Colonic mucosa (tissue), 4 donors: ENCODE measurements around the gene FHIT. TPM values are rescaled to one million over a fixed set of nuclear protein-coding genes. Genes with fewer than 3 reads are reported as not detected.

Experiments used
- DNase-seq: peaks from one replicate; pipeline ENCODE4 v3.0.0-alpha.2; 2020
- H3K27ac ChIP-seq: fragments of 200-600 bp; one replicate; pipeline ENCODE4 v1.8.0; 2021
- H3K27me3 ChIP-seq: fragments of 200-600 bp; one replicate; pipeline ENCODE4 v1.8.0; 2021
- H3K36me3 ChIP-seq: fragments of 200-600 bp; one replicate; pipeline ENCODE4 v1.8.0; 2021
- H3K4me1 ChIP-seq: fragments of 200-600 bp; one replicate; pipeline ENCODE4 v1.8.0; 2021; ENCODE audit warnings: mild to moderate bottlenecking
- H3K4me3 ChIP-seq: fragments of 200-600 bp; one replicate; pipeline ENCODE4 v1.8.0; 2021
- H3K9ac ChIP-seq, 2 donors: one replicate each; pipeline ENCODE4 v1.7.0; 2013; ENCODE audit warnings: control low read depth in 2 of 2, low read depth in 2 of 2, low read length in 2 of 2
- H3K9me3 ChIP-seq: fragments of 200-600 bp; one replicate; pipeline ENCODE4 v1.8.0; 2021
- intact Hi-C: fragments of 100-400 bp; cut with DNase I; formaldehyde crosslinking; loops from one replicate; pipeline ENCODE4 v1.14.1; 2022
- total RNA-seq, 2 donors: library from RNA; stranded (reverse); fragmentation: NEBNext Ultra II Directional in 1 of 2; extraction: Animal tissue kit (Norgen Biotek cat#: 25700) in 1 of 2; gene quantifications; one replicate each; pipeline ENCODE4 v1.2.1, GENCODE V29; 2021
- TF ChIP-seq, protein P1 (sequence below): fragments of 200-600 bp; IDR thresholded peaks from one replicate; pipeline ENCODE4 v1.8.0; 2022; ENCODE audit warnings: antibody characterized with exemption, mild to moderate bottlenecking
- donor health status: healthy.
- donor health status: DM: no; HTN: no; CAD: no.
- donor health status: DM: no; HTN: no; CAD: no.

The FHIT gene
- total RNA-seq, 2 donors from 2014 or later, result 7.7 to 9.4 TPM

DNA sequence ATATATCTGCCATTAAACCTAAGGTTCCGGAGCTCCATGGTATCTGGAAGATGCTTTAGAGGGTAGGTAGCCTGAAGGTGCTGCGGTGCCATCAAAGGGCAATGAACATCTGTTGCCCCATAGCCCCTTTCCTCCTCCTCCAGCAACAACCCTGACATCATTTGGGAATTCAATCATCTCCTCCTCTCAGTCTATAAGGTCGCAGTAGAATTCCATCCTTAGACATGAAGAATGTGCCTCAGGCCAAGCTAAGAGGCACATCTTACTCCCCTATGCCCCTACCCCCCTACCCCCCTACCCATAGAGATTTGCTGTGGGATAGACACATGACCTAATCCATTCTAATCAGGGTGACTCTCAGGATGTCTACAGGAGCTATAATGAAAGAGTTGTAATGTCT is 1101.8 kb downstream of the FHIT start:
- TF ChIP-seq, protein P1, sequence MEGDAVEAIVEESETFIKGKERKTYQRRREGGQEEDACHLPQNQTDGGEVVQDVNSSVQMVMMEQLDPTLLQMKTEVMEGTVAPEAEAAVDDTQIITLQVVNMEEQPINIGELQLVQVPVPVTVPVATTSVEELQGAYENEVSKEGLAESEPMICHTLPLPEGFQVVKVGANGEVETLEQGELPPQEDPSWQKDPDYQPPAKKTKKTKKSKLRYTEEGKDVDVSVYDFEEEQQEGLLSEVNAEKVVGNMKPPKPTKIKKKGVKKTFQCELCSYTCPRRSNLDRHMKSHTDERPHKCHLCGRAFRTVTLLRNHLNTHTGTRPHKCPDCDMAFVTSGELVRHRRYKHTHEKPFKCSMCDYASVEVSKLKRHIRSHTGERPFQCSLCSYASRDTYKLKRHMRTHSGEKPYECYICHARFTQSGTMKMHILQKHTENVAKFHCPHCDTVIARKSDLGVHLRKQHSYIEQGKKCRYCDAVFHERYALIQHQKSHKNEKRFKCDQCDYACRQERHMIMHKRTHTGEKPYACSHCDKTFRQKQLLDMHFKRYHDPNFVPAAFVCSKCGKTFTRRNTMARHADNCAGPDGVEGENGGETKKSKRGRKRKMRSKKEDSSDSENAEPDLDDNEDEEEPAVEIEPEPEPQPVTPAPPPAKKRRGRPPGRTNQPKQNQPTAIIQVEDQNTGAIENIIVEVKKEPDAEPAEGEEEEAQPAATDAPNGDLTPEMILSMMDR, result no peak
- intact Hi-C loops, result no loop called here
- H3K9me3 ChIP-seq, result no peaks in the 10 kb centered on the region
- DNase-seq, result no peak
- H3K27ac ChIP-seq, result no peak overlapping the region
- no peaks in the 10 kb centered on the region for H3K36me3 ChIP-seq
- no peak overlapping the region for H3K4me3 ChIP-seq
- H3K27me3 ChIP-seq, result no peaks in the 10 kb centered on the region
- no peak overlapping the region for H3K9ac ChIP-seq
- H3K4me1 ChIP-seq, result no peaks in the 10 kb centered on the region

DNA sequence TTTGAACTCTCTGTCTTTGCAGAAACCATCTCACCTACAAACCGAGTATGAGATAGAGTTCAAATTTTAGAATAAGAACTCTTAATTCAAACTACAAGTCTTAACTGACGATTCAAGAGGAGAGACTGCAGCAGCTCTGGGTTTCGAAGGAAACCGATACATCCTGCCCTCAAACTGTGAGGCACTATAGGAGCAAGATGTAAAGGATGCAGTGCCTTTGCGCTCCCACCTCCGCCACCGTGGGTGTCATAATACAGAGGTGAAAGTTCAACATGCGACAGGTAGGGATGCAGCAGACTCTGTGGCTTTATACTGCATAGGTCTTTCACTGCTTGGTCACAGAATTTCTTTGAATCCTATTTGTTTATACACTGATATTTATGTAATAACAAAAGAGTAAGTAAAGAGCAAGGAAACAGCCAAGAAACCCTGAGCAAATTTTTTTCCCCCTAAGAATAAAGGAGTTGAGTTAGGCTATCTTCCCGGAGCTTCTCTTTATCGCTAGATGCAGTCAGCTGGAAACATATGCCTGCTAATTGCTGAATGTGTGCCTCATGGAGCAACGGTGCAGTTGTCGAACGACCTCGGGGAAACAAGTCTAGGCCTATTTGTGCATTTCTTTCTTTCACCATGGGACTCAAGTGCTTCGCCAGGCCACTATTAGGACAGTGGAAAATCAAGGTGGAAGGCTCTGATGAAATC is 1103.9 kb downstream of the FHIT start:
- Histone ChIP-seq H3K36me3 (no peaks in the 10 kb centered on the region), H3K4me3 (no peak overlapping the region), H3K27me3 (no peaks in the 10 kb centered on the region), H3K4me1 (no peaks in the 10 kb centered on the region), H3K9ac (no peak overlapping the region), H3K27ac (no peak overlapping the region), H3K9me3 (no peaks in the 10 kb centered on the region)
- intact Hi-C loops, result no loop called here
- DNase-seq, result no peak
- TF ChIP-seq, protein P1, result no peak

DNA sequence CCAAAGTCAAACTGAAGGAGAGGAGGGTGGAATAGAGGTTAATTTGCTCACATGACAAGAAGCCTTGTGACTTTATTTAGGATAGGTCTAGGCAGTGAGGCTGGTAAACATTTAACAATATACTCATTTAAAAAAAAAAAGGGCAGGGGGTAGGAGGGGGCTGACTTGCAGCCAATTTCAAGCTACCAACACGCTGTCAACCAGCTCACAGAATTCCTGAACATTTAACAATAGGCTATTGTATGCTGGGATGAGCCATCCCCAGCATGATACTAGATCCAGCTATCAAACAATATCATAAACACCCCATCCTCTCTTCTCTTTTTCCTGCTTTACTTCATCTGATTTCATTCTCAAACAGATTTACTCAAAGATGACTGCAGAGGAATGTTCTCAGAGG is 1105.1 kb downstream of the FHIT start:
- no peak overlapping the region for H3K27ac ChIP-seq
- intact Hi-C loops, result no loop called here
- no peaks in the 10 kb centered on the region for H3K36me3 ChIP-seq
- H3K4me1 ChIP-seq, result no peaks in the 10 kb centered on the region
- no peak overlapping the region for H3K9ac ChIP-seq
- H3K27me3 ChIP-seq, result no peaks in the 10 kb centered on the region
- TF ChIP-seq, protein P1, result no peak
- no peak for DNase-seq
- no peak overlapping the region for H3K4me3 ChIP-seq
- H3K9me3 ChIP-seq, result no peaks in the 10 kb centered on the region

DNA sequence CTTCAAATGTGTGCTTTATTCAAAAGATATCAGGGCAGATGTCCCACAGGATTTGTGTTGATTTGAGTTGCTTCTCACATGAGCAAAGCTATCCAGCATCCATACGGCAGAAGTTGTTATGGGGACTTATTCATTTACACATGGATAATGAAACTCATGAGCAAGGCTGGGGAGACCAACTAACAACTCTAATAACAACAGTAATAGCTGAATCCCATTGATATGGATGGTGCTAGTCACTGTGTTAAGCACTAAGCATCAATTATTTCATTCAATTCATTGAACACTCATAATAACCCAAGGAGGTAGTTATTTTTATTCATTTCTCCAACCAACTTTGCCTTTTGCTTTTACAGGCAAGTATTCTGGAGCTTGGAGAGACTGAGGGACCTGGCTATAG is 1107.2 kb downstream of the FHIT start:
- intact Hi-C loops, result no loop called here
- H3K9me3 ChIP-seq, result no peaks in the 10 kb centered on the region
- DNase-seq, result no peak
- H3K4me3 ChIP-seq, result no peak overlapping the region
- H3K27ac ChIP-seq, result no peak overlapping the region
- H3K9ac ChIP-seq, result no peak overlapping the region
- TF ChIP-seq, protein P1, result no peak
- no peaks in the 10 kb centered on the region for H3K27me3 ChIP-seq
- no peaks in the 10 kb centered on the region for H3K36me3 ChIP-seq
- H3K4me1 ChIP-seq, result no peaks in the 10 kb centered on the region

DNA sequence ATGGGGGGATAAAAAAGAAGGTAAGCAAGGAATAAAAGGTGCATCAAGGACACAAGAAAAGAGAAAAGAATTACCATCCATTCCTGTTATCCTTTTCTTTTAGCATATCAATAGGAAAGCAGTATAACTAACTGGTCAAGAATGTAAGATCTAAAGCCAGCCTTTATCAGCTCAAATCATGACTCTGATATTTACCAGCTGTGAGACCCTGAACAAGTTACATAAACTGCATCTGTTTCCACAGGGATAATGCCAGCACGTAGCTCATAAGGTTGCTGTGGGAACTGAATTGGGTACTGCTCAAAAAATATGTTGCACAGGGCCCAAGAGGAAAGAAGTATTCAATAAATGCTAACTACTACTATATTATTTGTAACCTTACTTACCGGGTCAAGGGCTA is 1109.2 kb downstream of the FHIT start:
- Histone ChIP-seq H3K4me1 (no peaks in the 10 kb centered on the region), H3K4me3 (no peak overlapping the region), H3K36me3 (no peaks in the 10 kb centered on the region), H3K27me3 (no peaks in the 10 kb centered on the region), H3K9ac (no peak overlapping the region), H3K27ac (no peak overlapping the region), H3K9me3 (no peaks in the 10 kb centered on the region)
- TF ChIP-seq, protein P1, result no peak
- intact Hi-C loops, result no loop called here
- no peak for DNase-seq
